ENCODE measurements around the gene MASP1. TPM values are rescaled to one million over a fixed set of nuclear protein-coding genes. Genes with fewer than 3 reads are reported as not detected.

Gene MASP1
- total RNA-seq, 4 donors from 2014 or later = 0.92 to 4.6 (median 1.2) TPM

GRCh38 chr3:187193181-187193580 is 98.4 kb downstream of the MASP1 start:
- no peaks in the 10 kb centered on the region for H3K27me3 ChIP-seq
- TF ChIP-seq POLR2A (IDR thresholded peaks at IDR 0.05) (no peak), CTCF (IDR thresholded peaks at IDR 0.05) (no peak)
- no peak overlapping the region for H3K27ac ChIP-seq
- DNase-seq = no peak
- peaks cover 0 to 9% (median 8%) of the 10 kb centered on the region in 3 donors for H3K4me1 ChIP-seq
- H3K4me3 ChIP-seq = no peak overlapping the region
- no peaks in the 10 kb centered on the region for H3K36me3 ChIP-seq
- intact Hi-C loops (cut with DNase I) = no loop called here
- no peaks in the 10 kb centered on the region for H3K9me3 ChIP-seq

- Histone ChIP-seq H3K4me3 (no peak overlapping the region), H3K9me3 (no peaks in the 10 kb centered on the region), H3K4me1 (peaks cover 5 to 21% (median 20%) of the 10 kb centered on the region in 3 donors), H3K36me3 (no peaks in the 10 kb centered on the region), H3K27ac (no peak overlapping the region), H3K27me3 (no peaks in the 10 kb centered on the region)
- 26 to 32% methylated on average over 1 of the region's 1 CpG for WGBS, 2 donors
- TF ChIP-seq CTCF (IDR thresholded peaks at IDR 0.05) = no peak
- no peak for TF ChIP-seq POLR2A (IDR thresholded peaks at IDR 0.05)
- intact Hi-C loops (cut with DNase I) = no loop called here
- DNase-seq = no peak
Observed at GRCh38 chr3:187191271-187191670, 100.3 kb downstream of the MASP1 start.

- WGBS, 2 donors = 19 to 32% methylated on average over 2 of the region's 2 CpGs
- H3K36me3 ChIP-seq = no peaks in the 10 kb centered on the region
- H3K27ac ChIP-seq = peak overlapping the region in 3 of 4 donors; percentile 4 to 17 (median 11)
- H3K4me3 ChIP-seq = no peak overlapping the region
- no peaks in the 10 kb centered on the region for H3K9me3 ChIP-seq
- intact Hi-C loops (cut with DNase I) = no loop called here
- H3K27me3 ChIP-seq = no peaks in the 10 kb centered on the region
- DNase-seq = no peak
- H3K4me1 ChIP-seq = peaks cover 7 to 25% (median 20%) of the 10 kb centered on the region in 3 donors
- TF ChIP-seq POLR2A (IDR thresholded peaks at IDR 0.05) (no peak), CTCF (IDR thresholded peaks at IDR 0.05) (no peak)
Observed at GRCh38 chr3:187188931-187189330, 102.6 kb downstream of the MASP1 start.

- TF ChIP-seq POLR2A (IDR thresholded peaks at IDR 0.05) = no peak
- TF ChIP-seq CTCF (IDR thresholded peaks at IDR 0.05) = no peak
- Histone ChIP-seq H3K4me3 (no peak overlapping the region), H3K27ac (peak overlapping the region; percentile 44 to 82 (median 72)), H3K36me3 (no peaks in the 10 kb centered on the region), H3K4me1 (peaks cover 7 to 42% (median 31%) of the 10 kb centered on the region in 3 donors), H3K27me3 (no peaks in the 10 kb centered on the region), H3K9me3 (no peaks in the 10 kb centered on the region)
- 32 to 34% methylated on average over 4 to 5 of the region's 5 CpGs for WGBS, 2 donors
- DNase-seq = no peak
- intact Hi-C loops (cut with DNase I) = no loop called here
Observed at GRCh38 chr3:187186801-187187421, 104.6 kb downstream of the MASP1 start.

GRCh38 chr3:187186375-187186774 is 105.2 kb downstream of the MASP1 start:
- 65 to 75% methylated on average over 2 of the region's 2 CpGs for WGBS, 2 donors
- peak overlapping the region; percentile 40 to 82 (median 61) for H3K27ac ChIP-seq
- H3K4me1 ChIP-seq = peaks cover 7 to 42% (median 33%) of the 10 kb centered on the region in 3 donors
- H3K27me3 ChIP-seq = no peaks in the 10 kb centered on the region
- H3K9me3 ChIP-seq = no peaks in the 10 kb centered on the region
- no peaks in the 10 kb centered on the region for H3K36me3 ChIP-seq
- intact Hi-C loops (cut with DNase I) = no loop called here
- TF ChIP-seq CTCF (IDR thresholded peaks at IDR 0.05) = no peak
- TF ChIP-seq POLR2A (IDR thresholded peaks at IDR 0.05) = no peak
- H3K4me3 ChIP-seq = no peak overlapping the region
- DNase-seq = no peak
